ENCODE results near the gene SNAP25.
A peak's percentile ranks its signal among the peaks of the same experiment; 100 is the strongest.

SNAP25 gene

DNA sequence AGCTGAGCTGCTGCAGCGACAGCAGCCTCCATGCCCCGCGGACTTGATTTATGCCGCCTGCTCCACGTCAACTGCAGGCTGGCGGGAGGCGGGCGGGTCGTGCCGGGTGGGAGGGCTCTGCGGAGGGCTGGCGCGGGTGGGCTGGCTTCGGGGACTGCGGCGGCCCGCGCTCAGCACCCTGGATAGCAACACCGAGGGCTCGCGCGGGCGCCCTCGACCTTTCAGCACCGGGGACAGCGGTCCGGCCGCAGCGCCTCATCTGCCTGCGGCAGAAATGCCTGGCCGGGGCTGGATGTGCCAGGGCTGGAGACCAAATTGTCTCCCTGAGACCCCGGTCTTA, 792 bp downstream of the SNAP25 start:
- TF ChIP-seq, protein P1, sequence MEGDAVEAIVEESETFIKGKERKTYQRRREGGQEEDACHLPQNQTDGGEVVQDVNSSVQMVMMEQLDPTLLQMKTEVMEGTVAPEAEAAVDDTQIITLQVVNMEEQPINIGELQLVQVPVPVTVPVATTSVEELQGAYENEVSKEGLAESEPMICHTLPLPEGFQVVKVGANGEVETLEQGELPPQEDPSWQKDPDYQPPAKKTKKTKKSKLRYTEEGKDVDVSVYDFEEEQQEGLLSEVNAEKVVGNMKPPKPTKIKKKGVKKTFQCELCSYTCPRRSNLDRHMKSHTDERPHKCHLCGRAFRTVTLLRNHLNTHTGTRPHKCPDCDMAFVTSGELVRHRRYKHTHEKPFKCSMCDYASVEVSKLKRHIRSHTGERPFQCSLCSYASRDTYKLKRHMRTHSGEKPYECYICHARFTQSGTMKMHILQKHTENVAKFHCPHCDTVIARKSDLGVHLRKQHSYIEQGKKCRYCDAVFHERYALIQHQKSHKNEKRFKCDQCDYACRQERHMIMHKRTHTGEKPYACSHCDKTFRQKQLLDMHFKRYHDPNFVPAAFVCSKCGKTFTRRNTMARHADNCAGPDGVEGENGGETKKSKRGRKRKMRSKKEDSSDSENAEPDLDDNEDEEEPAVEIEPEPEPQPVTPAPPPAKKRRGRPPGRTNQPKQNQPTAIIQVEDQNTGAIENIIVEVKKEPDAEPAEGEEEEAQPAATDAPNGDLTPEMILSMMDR (IDR thresholded peaks at IDR 0.05): no peak

DNA sequence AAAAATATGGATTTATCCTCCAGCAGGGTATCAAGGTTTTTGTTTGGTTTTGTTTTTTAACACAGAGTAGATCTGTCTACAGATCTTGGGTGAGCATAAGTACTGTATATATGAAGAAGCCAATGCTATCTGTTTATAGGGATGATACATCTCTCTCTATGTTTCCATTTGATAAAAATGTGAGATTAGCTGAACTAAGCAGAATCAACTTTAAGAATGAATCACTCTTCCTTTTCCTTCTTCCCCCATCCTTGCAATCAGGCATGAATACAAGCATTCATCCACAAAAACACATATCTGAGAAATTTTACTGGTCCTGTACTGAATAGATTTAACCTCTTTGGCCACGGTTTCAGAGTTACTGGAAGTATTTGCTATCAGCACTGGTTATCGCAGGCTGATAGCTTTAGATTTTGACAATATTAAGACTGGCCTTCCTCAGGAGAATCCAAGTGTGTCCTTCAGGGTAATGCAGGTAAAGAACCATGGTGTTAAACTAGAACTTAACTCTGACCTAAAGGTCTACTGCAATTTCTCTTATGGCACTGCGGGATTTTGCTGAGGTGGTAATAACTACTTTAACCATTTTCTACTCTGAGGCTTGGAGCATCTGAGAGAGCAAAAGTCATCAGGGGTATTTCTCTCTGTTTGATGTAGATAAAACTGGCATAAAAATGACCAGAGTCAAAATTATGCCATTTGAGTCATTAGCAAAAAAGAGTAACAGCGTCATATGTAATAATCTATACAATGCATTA, 1.5 kb downstream of the SNAP25 start:
- TF ChIP-seq, protein P1 (IDR thresholded peaks at IDR 0.05): no peak

DNA sequence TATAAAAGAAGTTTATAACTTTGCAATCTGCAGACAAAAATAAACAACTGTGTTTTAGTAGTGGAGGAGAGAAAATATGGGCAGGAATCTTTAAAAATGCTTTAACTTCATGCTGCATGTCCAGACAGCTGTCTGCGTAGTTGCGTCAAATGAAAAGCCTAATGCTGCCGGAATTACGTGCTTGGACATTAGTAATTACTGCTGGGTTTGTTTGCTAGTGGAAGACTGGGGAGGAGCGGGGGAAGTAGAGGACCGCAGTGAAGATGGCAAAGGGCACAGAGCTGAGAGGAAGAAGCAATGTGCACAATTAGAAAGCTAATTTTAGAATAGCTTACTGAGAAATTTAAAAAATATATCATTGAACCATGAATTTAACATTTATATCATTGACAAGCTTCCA, 2.4 kb downstream of the SNAP25 start:
- TF ChIP-seq, protein P1 (IDR thresholded peaks at IDR 0.05): no peak

DNA sequence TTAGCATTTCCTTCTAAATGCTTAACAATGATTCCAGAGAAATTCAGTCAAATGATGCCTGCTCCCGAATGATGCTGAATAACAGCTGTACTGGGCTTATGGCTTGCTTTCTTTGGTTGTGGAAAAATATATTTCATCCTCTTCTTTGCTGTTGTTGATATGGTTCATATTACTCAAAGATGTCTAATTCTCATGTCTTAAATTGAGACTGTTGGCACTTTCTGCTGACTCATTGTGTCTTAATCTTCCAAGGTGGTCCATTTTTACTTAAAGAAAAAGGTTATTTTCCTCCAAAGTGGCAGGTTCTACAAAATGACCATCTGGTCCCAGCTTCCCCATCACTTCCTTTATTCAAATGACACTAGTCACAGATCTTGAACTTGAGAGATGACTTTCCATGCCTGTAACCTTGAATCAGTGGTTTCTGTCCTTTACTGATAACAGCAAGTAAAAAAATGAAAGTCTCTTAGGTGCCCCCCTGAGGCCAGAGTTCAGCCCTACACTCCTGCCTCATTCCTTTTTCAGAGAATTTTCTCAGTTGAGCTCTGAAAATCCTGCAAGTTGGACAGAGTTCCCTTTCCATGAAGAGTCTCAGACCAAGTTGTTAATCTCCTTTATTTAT, 6.9 kb downstream of the SNAP25 start:
- TF ChIP-seq, protein P1 (IDR thresholded peaks at IDR 0.05): 0 out of 2 replicates have a peak, but pooled peaks have one; percentile 13

DNA sequence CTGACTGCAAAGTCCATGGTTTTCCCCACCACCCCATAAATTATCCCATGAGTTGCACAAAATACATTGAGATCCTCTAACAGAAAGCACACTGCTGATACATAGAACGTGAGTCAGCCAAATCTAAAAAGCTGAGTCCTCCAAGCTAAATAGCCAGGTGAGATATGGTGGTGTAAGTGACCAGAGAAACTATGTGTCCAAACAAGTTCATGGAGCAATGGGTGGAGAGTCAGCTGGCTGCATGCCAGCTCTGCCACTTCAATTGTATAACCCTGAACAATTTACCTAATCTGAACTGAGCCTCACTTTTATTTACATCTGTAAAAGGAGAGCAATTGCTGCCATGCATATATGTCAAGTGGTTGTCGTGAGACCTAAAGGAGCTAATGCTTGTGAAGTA, 9.7 kb downstream of the SNAP25 start:
- TF ChIP-seq, protein P1 (IDR thresholded peaks at IDR 0.05): no peak

DNA sequence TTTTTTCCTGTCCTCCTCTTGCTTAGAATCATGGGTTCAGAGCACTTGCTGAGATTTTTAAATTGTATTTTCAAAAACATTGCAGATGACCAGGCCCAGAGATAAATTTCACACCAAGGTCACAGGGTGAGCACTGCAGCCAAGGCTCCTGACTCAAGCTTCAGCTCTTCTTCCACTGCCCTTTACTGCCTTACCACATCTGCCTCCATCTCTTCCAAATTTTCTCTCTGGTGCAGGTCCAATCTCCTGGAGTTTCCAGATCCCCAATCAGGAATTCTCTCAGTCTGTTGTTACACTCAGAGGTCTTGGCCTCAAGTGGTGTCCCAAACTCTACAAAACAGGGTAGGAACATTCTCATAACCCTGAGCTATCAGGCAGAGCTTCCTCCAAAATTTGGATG, 12.7 kb downstream of the SNAP25 start:
- TF ChIP-seq, protein P1 (IDR thresholded peaks at IDR 0.05): no peak

DNA sequence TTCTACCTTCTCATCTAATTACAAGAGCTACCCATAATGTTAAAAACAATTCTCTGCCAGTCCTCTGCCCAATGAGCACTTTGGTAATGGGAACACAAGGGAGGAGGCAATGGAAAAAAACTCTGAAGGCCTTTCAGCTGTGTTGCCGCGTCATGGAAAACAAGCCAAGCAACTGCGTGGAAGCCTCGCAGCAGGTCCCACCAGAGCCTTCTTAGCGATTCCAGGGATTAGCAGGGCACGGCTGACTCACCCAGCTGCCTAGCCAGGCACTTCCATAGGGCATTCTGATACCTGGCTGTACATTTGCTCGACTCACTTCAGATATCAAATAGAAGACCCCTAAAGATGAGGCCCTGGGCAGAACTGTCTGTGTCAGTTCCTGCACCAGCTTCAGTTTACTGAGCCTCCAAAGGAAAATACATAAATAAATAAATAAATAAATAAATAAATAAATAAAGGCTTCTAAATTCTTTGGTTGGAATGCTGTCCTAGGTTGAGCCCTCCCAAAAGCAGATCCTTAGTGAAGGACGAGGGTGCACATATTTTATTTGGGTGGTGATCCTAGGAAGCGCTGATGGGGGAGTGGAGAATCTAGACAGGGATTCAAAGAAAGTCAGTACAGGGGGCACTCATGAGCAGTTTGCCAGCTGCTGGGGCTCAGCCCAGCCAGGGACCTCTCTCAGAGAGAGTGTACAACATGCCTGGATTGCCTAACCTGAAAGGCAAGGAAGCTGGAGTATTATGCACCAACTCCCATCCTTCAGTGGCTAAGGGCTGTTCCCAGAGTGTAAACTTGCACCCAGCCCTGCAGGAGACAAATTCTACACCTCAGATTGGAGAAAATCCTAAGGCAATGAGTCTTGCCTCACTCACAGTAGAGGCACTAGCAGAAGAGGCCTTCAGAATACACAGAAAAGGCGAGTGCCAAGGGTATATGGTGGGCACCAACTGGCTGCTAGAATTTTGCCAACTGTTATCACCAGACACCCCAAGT, 18.2 kb downstream of the SNAP25 start:
- TF ChIP-seq, protein P1 (IDR thresholded peaks at IDR 0.05): no peak
